Testis (tissue), 2 donors: ENCODE data around the gene FOXI1.

ENCODE experiments used
- CTCF ChIP-seq, 3 experiments: fragments of 450-650 bp in 2 of 3; fragments of 200-600 bp in 1 of 3; sonication (generic) in 1 of 3; IDR thresholded peaks; one replicate each; pipeline ENCODE4 v1.5.1; 2016 to 2019; ENCODE audit warnings: antibody characterized with exemption in 3 of 3, mild to moderate bottlenecking in 2 of 3, moderate library complexity in 1 of 3
- POLR2A ChIP-seq: fragments of 450-650 bp; IDR thresholded peaks from one replicate; pipeline ENCODE4 v1.6.1; 2017; ENCODE audit warnings: antibody characterized with exemption, mild to moderate bottlenecking, moderate library complexity

GRCh38 chr5:170154744-170155143, 49.0 kb downstream of the FOXI1 start:
- TF ChIP-seq CTCF (IDR thresholded peaks at IDR 0.05) (no peak), POLR2A (no peak)
